Measurements from ENCODE around the gene FUBP1.
"Not testable (repeated sequence)": the region's sequence is repeated elsewhere in the genome, so short reads cannot be mapped to it uniquely, and the experiment has no call there.

The FUBP1 gene, protein sequence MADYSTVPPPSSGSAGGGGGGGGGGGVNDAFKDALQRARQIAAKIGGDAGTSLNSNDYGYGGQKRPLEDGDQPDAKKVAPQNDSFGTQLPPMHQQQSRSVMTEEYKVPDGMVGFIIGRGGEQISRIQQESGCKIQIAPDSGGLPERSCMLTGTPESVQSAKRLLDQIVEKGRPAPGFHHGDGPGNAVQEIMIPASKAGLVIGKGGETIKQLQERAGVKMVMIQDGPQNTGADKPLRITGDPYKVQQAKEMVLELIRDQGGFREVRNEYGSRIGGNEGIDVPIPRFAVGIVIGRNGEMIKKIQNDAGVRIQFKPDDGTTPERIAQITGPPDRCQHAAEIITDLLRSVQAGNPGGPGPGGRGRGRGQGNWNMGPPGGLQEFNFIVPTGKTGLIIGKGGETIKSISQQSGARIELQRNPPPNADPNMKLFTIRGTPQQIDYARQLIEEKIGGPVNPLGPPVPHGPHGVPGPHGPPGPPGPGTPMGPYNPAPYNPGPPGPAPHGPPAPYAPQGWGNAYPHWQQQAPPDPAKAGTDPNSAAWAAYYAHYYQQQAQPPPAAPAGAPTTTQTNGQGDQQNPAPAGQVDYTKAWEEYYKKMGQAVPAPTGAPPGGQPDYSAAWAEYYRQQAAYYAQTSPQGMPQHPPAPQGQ

DNA sequence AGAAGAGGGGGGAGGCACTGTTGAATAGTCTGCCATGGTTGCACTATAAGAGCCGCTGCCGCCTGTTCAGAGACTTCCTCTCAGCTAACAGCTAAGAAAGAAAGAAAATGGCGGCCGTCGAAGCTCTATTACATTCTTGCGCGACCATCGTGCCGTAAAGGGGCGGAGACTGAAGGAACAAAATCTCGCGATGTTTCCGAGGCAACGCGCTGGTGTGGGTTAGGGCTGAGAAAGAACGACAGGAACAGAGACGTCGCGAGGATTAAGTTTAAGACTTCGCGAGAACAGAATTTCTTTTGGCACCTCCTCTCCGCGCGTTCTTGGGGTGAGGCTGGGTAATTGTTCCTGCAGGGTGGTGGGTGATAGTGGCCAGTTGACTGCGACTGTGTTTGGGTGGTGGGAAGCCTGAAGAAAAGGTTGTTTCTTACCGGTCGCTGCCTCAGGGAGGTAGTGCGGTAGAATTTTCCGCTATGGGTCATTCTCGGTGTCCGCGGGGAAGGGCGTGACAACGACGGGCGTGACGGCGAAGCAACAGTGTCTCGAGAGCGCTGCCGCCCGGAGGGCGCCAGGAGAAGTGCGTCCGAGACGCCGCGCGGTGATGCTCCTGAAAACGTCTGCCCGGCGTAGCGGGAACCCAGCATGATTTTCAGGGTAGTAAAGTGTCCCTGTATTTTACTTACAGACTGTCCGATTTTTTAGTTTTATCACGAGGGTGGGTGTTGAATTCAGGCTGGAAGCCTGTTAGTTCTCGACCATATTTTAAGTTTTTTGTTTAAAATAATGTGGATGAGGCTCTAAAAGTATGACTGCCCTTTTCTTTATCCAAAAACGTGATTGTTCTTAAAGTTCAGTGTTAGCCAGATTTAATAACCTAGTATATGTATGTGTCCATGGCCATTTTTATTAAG, at the start of gene FUBP1:
FUBP1 (minus strand) TSS at position 104 of the 908 bp plus-strand sequence; CDS start at position 36, 68 bp downstream.
- DNase-seq: peak; percentile 46 to 80

GRCh38 chr1:78021134-78021533, 42.3 kb upstream of the FUBP1 start:
- DNase-seq: not testable (repeated sequence)

GRCh38 chr1:78019024-78019423, 40.2 kb upstream of the FUBP1 start:
- DNase-seq: no peak

GRCh38 chr1:78015148-78015547, 36.3 kb upstream of the FUBP1 start:
- DNase-seq: no peak

GRCh38 chr1:78011050-78011449, 32.2 kb upstream of the FUBP1 start:
- no peak for DNase-seq

DNA sequence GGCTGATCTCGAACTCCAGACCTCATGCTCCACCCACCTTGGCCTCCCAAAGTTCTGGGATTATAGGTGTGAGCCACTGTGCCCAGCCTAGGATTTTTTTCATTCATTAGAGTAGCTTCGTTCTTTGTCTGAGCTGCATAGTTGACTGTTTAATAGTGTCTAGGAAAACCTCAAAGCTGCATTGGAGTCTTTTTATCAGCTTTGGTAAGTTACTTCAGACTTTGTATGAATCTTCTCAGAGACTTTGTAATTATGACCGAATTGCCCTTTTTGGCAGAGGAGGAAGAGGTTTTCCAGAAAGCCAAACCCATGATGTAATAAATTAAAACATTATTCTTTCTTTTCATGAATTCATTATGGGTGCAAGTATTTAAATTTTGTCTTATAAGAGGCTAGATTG, 31.0 kb upstream of the FUBP1 start:
- DNase-seq: no peak

DNA sequence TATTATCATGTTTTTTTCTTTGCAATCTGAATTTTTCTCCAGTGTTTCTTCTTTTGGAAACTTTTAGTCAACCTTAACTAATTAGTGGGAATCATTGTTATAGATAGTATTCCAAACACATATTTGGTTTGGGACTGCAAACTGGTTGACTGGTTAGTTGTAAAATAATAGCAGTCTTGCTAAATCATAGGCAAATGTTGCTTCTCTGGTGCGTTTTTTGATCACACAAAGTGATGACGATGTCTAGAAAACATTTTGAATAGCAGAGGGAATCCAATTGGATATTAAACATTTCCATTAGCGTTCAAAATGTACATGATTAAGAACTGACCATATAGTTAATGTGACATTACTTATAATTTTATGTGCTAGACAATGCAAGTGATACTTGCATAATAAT, 30.4 kb upstream of the FUBP1 start:
- DNase-seq: no peak

- DNase-seq: no peak
Measured at GRCh38 chr1:78007677-78008341, 28.9 kb upstream of the FUBP1 start.

DNA sequence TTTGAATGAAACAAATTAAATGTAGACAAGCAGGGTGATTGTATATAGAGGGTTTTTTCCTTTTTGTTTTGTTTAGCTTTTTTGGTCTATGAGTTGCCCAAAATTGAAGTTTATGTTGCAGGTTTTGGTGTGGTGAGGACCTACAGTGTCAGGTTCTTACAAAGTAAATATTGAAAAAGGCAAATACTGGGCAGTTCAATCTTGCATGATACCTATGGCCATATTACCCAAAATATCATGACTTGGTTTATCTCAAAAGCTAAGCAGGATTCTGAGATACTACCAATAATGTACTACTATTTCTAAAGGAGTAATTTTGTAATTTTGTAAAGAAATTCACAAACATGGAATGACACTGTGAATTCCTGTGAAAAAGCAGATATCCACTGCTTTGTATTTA, 27.6 kb upstream of the FUBP1 start:
- DNase-seq: no peak

DNA sequence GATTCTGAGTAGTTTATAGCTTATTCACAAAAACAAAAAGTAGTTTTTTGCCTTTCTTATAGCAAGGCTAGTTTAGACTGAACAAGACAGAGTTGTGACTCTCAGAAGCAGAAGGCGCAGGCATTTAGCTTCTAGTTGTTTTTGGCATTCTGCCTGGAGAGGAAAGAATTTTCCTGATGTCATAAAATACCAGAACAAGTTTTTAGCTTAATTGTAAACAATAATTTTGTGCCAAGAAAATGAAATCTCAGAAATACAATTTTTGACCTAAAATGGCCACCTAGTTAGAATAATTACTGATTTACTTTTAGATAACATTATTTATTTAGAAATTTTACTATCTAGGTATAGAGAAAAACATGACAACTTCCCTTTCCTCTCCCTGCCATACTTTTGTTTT, 26.9 kb upstream of the FUBP1 start:
- peak in 1 of 2 experiments; percentile 25 for DNase-seq

GRCh38 chr1:78005448-78005722, 26.5 kb upstream of the FUBP1 start:
- no peak for DNase-seq

DNA sequence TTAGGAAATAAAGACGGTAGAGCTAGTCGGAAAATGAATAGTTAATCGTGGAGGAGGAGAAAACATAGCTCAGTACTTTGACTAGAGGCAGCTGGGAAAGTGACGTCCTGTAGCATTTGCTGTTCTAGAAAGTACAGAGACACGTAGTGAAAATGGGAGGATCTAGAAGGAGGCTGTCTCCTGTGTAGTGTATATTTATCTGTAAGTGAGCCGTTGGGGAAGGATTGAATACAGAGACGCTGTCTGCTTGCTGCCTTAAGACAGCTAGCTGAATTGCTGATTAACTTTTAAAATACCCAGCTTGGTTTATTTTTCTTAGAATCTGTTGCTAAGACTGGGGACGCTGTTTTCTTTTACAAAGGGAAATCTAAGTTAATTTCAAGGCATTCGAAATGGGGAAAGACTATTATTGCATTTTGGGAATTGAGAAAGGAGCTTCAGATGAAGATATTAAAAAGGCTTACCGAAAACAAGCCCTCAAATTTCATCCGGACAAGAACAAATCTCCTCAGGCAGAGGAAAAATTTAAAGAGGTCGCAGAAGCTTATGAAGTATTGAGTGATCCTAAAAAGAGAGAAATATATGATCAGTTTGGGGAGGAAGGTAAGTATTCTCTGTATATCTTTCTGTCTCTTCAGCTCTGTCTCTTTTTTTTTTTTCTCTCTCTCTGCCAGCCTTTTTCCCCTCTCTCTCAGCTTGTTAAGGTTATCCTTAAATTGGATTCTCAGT, 26.0 kb upstream of the FUBP1 start, which contains the start of gene DNAJB4:
DNAJB4 (plus strand) TSS at position 221 of the 729 bp plus-strand sequence; CDS start at position 393, 172 bp downstream.
- peak; percentile 81 to 91 for DNase-seq

DNA sequence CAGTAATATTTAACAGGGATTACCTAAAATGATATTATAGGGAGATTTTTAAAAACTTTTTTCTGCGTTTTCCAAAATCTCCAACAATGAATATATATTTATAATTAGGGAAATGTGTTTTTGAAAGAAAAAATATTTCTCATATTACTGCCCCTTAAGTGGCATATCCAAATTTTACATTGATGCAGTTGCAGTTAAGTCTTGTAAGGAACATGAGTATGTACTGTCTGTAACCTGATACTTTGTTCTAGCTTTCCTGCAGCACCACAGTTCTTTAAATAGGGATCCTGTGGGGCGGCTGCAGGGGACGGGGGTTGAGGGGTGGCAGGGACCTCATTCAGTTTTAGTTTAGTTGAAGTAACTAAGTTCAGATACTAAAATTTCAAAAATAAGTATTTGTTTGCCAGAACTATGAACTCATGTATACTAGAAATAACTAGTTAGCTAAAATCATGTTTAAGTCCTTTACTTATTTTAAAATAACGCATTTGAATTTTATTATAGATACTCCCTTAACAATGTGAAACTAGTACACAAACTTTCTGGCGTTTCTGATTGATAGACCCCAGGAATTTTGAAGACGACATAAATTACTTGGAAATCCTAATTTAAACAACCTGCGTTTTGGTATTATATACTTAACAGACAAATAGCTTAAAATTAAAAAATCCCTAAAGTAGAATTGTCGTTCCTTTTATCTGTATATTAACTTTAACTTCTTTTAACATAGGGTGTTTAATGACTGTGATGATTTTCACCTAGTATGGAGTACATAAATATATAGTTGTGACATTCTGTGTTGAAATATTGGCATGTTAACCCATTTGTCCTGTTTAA, 25.2 kb upstream of the FUBP1 start:
- DNase-seq: peak in 1 of 2 experiments; percentile 9

GRCh38 chr1:78003070-78003746, 24.3 kb upstream of the FUBP1 start:
- DNase-seq: no peak

DNA sequence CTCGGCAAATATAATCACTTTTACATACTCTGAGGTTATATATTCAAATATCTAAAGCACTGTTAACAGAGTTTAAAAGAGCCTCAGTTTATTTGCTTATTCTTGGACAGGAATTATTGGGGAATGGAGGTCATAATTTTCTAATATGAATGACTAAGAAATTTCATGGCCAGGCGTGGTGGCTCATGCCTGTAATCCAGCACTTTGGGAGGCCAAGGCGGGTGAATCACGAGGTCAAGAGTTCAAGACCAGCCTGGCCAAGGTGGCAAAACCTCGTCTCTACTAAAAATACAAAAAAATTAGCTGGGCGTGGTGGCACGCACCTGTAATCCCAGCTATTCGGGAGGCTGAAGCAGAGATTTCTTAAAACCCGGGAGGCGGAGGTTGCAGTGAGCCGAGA, 21.7 kb upstream of the FUBP1 start:
- DNase-seq: not testable (repeated sequence)

DNA sequence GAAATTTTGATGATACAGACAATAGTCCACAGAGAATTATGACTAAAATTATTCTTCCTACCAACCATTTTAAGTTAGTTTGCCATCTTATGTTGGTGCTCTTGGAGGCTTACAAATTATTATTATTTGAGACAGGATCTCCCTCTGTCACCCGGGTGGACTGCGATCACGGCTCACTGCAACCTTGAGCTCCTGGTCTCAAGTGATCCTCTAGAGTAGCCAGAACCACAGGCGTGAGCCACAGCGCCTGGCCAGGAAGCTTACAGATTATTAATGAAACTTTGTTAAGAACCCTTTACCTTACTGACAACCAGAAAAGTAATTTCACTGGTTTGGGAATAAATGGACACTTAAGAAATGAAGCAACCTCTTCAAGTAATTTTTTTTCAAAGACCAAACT, 17.9 kb upstream of the FUBP1 start:
- no peak for DNase-seq

DNA sequence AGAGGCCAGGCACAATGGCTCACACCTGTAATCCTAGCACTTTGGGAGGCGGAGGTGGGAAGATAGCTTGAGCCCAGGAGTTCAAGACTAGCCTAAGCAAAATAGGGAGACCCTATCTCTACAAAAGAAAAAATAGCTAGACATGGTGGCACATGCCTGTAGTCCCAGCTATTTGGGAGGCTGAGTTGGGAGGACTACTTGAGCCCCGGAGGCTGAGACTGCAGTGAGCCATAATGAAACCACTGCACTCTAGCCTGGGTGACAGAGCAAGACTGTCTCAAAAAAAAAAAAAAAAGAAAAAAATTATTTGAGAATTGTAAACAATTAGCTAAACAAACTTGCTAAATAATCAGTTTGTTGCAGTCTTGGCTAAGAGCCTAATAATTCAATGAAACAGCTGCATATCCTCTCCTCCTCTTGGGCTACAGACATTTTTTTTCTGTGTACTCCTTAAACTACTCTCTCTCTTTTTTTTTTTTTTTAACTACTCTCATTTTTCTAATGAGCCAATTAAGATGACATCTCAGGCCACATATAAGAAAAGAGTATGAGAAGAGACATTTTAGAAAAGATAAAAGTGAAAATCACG, 15.3 kb upstream of the FUBP1 start:
- no peak for DNase-seq

DNA sequence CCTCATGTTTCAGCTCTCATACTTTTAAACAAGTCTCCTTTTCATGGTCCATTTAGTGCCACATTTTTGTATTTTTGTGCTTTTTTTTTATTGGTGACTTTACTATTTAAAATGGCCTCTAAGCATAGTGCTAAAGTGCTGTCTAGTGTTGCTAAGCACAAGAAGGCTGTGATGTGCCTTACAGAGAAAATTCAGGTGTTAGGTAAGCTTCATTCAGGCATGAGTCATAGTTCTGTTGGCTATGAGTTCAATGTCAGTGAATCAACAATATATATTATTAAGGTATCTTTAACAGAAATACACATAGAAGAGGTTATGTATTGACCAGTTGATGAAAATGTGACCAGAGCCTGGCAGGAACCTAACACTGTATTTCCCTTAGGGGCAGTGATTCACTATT, 12.8 kb upstream of the FUBP1 start:
- DNase-seq: no peak

GRCh38 chr1:77990629-77991204, 11.8 kb upstream of the FUBP1 start:
- DNase-seq: no peak

DNA sequence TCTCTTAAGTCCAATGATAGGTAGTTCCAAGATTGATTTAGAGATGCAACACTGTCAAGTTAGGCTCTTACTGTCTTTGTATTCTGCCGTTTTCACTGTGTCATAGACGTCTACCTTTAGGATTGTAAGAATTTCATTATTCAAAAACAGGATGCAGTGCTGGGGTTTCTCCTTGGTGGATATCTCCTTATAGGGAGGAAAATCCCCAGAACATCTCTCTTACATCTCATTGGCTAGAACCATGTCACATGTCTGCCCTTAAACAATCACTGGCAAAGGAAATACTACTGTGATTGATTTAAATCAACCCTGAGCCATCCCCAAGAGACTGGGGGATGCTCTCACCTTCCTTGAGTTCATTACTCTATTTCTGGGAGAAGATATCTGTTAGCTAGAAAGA, 10.9 kb upstream of the FUBP1 start:
- no peak for DNase-seq
